GM18499 (cell line): ENCODE results near the gene PPFIBP1.

Source experiments
- ATAC-seq: cut with Tn5 transposase; IDR thresholded peaks from one replicate; pipeline ENCODE4 v1.9.1; 2021; ENCODE audit warnings: moderate number of reproducible peaks; ENCODE audit not compliant: insufficient read depth, unreplicated experiment

The PPFIBP1 gene

GRCh38 chr12:27523642-27524493, at the start of gene PPFIBP1:
Gene PPFIBP1, plus strand, starts transcription at chr12:27524206. Its CDS starts 109,191 bp downstream, at chr12:27633397.
- peak; percentile 81 for ATAC-seq

GRCh38 chr12:27474344-27474743, 49.7 kb upstream of the PPFIBP1 start:
- ATAC-seq = no peak

- ATAC-seq = no peak
Measured at GRCh38 chr12:27477049-27477448, 47.0 kb upstream of the PPFIBP1 start.

- no peak for ATAC-seq
Measured at GRCh38 chr12:27478949-27479348, 45.1 kb upstream of the PPFIBP1 start.

- no peak for ATAC-seq
Measured at GRCh38 chr12:27480016-27480415, 44.0 kb upstream of the PPFIBP1 start.

GRCh38 chr12:27486961-27487360, 37.0 kb upstream of the PPFIBP1 start:
- no peak for ATAC-seq

- no peak for ATAC-seq
Measured at GRCh38 chr12:27488479-27488878, 35.5 kb upstream of the PPFIBP1 start.

GRCh38 chr12:27491226-27491625, 32.8 kb upstream of the PPFIBP1 start:
- ATAC-seq = no peak

GRCh38 chr12:27493260-27493940, 30.6 kb upstream of the PPFIBP1 start:
- no peak for ATAC-seq

- no peak for ATAC-seq
Measured at GRCh38 chr12:27497446-27497845, 26.6 kb upstream of the PPFIBP1 start.

GRCh38 chr12:27498149-27498548, 25.9 kb upstream of the PPFIBP1 start:
- ATAC-seq = peak; percentile 91

GRCh38 chr12:27498761-27499160, 25.2 kb upstream of the PPFIBP1 start:
- no peak for ATAC-seq

GRCh38 chr12:27499377-27499776, 24.6 kb upstream of the PPFIBP1 start:
- no peak for ATAC-seq

- ATAC-seq = no peak
Measured at GRCh38 chr12:27500546-27500945, 23.5 kb upstream of the PPFIBP1 start.

- no peak for ATAC-seq
Measured at GRCh38 chr12:27502021-27502435, 22.0 kb upstream of the PPFIBP1 start.

- ATAC-seq = no peak
Measured at GRCh38 chr12:27504507-27504906, 19.5 kb upstream of the PPFIBP1 start.

- ATAC-seq = no peak
Measured at GRCh38 chr12:27505109-27505508, 18.9 kb upstream of the PPFIBP1 start.

GRCh38 chr12:27505761-27506160, 18.2 kb upstream of the PPFIBP1 start:
- ATAC-seq = no peak

- ATAC-seq = no peak
Measured at GRCh38 chr12:27506645-27507189, 17.3 kb upstream of the PPFIBP1 start.

- no peak for ATAC-seq
Measured at GRCh38 chr12:27508736-27509431, 15.1 kb upstream of the PPFIBP1 start.
